ENCODE results near the gene PPIB. TPM values are rescaled to one million over a fixed set of nuclear protein-coding genes. Genes with fewer than 3 reads are reported as not detected.

Gene PPIB

GRCh38 chr15:64107337-64107736 is 55.5 kb downstream of the PPIB start:
- WGBS (ENCODE audit: extremely low coverage, insufficient coverage, low lambda C conversion rate), result no CpG with 5 or more reads among the region's 1 CpG
- Histone ChIP-seq H2BK120ac (ENCODE audit: low read depth, low read length) (no peak overlapping the region), H4K8ac (ENCODE audit: low read depth, low read length) (no peak overlapping the region), H3K4me1 (ENCODE audit: control insufficient read depth, low read depth, low read length) (no peaks in the 10 kb centered on the region), H4K5ac (ENCODE audit: low read length) (no peak overlapping the region), H3K79me1 (ENCODE audit: low read length) (peaks cover 5% of the 10 kb centered on the region), H3K56ac (ENCODE audit: low read length) (no peak overlapping the region), H2BK15ac (replicated peaks; ENCODE audit: low read depth) (no peak overlapping the region), H2AK5ac (ENCODE audit: low read length) (no peak overlapping the region), H2BK5ac (ENCODE audit: low read length) (no peak overlapping the region), H3K36me3 (ENCODE audit: control insufficient read depth, insufficient read depth, low read length) (no peaks in the 10 kb centered on the region), H3K27ac (ENCODE audit: low read depth, low read length) (no peak overlapping the region), H3K4me3 (ENCODE audit: low read length) (no peak overlapping the region), H3K18ac (ENCODE audit: low read length) (no peak overlapping the region), H3K4me2 (ENCODE audit: low read length) (no peak overlapping the region), H3K4ac (ENCODE audit: low read depth, low read length) (no peak overlapping the region), H3K27me3 (ENCODE audit: insufficient read depth, low read length, poor library complexity) (no peaks in the 10 kb centered on the region), H3K23ac (ENCODE audit: low read length) (no peak overlapping the region), H3K9ac (ENCODE audit: low read length) (no peak overlapping the region), H3K79me2 (ENCODE audit: control insufficient read depth, insufficient read depth, low read length) (peaks cover 3% of the 10 kb centered on the region)
- DNase-seq, result no peak

Small RNA genes within 50 kb of the gene (small RNA-seq; reads per million reads assigned to genes)
- gene RF00019 (ENCODE audit: insufficient read depth), result not detected

Measured in mesendoderm (in vitro differentiated cells).